Fibroblast of mammary gland (primary cell): ENCODE results near the gene GOLGA5.
"Not testable (repeated sequence)": the region's sequence is repeated elsewhere in the genome, so short reads cannot be mapped to it uniquely, and the experiment has no call there.

ENCODE experiments used
- DNase-seq: peaks from one replicate; pipeline ENCODE4 v3.0.0-alpha.2; 2010; ENCODE audit warnings: low read depth
- H3K4me3 ChIP-seq: 2 replicates; pipeline ENCODE4 v1.5.1; 2011; ENCODE audit warnings: low read depth, mild to moderate bottlenecking, low read length, moderate library complexity; ENCODE audit not compliant: control insufficient read depth
- TF ChIP-seq, protein P1 (sequence below): conservative IDR thresholded peaks from 2 replicates; pipeline ENCODE4 v1.5.1; 2011; ENCODE audit warnings: low read depth, low read length, inconsistent platforms; ENCODE audit not compliant: control insufficient read depth, insufficient read depth

GOLGA5 gene, protein sequence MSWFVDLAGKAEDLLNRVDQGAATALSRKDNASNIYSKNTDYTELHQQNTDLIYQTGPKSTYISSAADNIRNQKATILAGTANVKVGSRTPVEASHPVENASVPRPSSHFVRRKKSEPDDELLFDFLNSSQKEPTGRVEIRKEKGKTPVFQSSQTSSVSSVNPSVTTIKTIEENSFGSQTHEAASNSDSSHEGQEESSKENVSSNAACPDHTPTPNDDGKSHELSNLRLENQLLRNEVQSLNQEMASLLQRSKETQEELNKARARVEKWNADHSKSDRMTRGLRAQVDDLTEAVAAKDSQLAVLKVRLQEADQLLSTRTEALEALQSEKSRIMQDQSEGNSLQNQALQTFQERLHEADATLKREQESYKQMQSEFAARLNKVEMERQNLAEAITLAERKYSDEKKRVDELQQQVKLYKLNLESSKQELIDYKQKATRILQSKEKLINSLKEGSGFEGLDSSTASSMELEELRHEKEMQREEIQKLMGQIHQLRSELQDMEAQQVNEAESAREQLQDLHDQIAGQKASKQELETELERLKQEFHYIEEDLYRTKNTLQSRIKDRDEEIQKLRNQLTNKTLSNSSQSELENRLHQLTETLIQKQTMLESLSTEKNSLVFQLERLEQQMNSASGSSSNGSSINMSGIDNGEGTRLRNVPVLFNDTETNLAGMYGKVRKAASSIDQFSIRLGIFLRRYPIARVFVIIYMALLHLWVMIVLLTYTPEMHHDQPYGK

DNA sequence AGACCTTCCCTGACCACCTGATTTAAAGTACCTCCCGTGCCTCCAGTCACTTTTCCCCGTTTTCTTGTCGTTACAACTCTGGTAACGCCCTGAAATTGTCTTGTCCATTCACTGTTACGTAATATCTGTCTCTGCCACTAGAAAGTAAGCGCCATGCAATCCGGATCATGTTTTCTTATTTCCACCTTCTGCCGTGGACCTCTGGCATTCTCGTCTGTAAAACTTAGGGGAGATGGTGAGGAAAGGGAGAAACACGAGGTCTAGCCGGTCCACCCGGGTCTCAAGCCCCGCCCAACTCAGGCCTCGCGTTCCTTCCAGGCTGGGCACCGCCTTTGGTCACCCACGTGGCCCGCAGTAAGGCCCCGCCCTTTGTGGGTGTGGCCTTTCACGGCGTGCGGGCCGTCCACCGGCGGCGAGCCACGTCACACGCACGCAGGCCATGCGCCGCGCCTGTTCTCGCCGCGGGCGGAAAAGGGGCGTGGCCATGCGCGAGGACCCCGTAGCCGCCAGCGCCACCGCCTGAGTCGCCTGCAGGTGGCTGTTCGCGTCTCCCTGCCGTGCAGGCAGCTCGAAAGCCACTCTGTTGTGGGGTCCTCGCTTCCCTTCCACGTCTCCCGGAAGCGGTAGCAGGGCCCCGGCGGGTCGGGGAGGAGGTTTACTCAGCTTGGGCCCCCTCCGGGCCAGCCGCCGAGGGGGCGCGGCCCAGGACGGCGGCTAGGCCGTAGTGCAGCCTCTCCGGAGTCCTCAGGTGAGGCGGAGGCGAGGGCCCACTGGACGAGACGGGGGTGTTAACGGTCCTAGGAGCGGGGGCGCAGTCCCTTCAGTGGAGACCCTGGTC, at the start of gene GOLGA5:
TSS of gene GOLGA5 (plus strand) at position 597 of the 838 bp plus-strand sequence. CDS start 3,133 bp downstream, outside the sequence.
- H3K4me3 ChIP-seq: peak within 1 kb of the TSS; percentile 100
- peak; percentile 98 for DNase-seq
- TF ChIP-seq, protein P1, sequence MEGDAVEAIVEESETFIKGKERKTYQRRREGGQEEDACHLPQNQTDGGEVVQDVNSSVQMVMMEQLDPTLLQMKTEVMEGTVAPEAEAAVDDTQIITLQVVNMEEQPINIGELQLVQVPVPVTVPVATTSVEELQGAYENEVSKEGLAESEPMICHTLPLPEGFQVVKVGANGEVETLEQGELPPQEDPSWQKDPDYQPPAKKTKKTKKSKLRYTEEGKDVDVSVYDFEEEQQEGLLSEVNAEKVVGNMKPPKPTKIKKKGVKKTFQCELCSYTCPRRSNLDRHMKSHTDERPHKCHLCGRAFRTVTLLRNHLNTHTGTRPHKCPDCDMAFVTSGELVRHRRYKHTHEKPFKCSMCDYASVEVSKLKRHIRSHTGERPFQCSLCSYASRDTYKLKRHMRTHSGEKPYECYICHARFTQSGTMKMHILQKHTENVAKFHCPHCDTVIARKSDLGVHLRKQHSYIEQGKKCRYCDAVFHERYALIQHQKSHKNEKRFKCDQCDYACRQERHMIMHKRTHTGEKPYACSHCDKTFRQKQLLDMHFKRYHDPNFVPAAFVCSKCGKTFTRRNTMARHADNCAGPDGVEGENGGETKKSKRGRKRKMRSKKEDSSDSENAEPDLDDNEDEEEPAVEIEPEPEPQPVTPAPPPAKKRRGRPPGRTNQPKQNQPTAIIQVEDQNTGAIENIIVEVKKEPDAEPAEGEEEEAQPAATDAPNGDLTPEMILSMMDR: no peak

DNA sequence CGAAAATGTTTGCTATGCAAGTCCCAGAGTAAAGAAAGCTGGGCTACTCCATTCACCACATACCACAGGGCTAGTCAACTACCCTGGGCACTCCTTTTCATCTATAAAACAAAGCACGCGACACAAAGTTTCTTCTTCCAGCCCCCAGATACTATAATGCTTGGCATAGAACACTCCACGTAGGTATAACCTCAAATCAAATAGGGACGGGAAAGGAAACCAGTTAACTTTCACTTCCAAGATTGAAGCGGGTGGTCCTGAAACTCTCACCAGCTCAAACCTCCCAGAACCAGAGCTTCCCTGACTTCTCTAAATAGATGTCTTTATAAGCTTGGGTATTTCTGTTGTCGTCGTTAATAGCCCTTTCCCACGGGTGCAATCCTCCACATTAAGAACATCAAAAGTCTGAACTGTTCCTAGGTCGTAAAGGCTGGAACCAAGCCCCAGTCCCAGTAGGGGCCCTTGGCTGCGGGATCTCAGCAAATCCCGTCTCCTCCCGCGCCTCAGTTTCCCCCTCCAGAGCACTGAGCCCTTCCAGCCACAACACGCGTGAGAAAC, 46.3 kb upstream of the GOLGA5 start:
- TF ChIP-seq, protein P1: no peak
- H3K4me3 ChIP-seq: peak overlapping the region; percentile 79
- no peak for DNase-seq

DNA sequence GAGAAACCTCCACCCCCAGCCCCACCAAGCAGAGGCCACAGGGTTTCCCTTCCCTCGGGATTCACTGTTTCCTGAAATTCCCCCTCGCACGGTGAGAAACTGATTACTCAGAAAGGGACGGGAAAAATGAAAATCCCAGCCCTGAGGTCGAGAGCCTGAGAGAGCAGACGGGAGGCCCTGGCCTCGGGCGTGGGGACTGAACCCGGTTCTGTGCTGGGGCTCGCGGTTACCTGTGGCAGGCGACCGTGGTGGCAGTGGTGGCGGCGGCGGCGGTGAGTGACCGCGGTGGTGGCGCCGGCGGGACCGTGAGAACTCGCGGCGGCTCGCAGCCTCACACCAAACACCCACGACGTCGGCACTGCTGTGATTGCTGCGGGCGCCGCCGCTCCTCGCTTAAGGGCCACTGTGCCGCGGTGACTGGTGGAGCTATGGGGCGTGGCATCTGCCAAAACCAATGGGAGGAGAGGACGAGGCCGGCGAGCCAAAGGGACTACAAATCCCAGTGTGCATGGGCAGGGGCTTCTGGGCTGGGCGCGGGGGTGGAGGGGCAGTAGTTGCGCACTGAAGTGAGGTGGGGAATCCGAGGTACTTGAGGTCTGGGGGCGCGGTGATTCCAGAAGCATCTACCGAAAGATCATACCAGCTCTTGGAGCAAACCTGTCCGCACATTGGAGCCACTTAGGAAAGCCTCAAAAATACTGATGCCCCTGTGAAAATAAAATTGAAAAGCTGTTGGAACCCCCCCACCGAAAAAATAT, 45.7 kb upstream of the GOLGA5 start, which contains the start of gene LGMN:
TSS of gene LGMN (minus strand) at position 369 of the 758 bp plus-strand sequence. CDS start 15,841 bp downstream, outside the sequence.
- peak; percentile 88 for DNase-seq
- peak within 1 kb of the TSS; percentile 79 for H3K4me3 ChIP-seq
- TF ChIP-seq, protein P1: no peak

DNA sequence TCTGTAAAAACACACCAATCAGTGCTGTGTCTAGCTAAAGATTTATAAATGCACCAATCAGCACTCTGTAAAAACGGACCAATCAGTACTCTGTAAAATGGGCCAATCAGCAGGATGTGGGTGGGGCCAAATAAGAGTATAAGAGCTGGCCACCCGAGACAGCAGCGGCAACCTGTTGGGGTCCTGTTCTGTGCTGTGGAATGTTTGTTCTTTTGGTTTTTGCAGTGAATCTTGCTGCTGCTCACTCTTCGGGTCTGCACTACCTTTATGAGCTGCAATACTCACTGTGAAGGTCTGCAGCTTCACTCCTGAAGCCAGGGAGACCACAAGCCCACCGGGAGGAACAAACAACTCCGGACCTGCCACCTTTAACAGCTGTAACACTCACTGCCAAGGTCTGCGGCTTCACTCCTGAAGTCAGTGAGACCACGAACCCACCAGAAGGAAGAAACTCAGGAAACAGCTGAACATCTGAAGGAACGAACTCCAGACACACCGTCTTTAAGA, 43.8 kb upstream of the GOLGA5 start:
- H3K4me3 ChIP-seq: not testable (repeated sequence)

DNA sequence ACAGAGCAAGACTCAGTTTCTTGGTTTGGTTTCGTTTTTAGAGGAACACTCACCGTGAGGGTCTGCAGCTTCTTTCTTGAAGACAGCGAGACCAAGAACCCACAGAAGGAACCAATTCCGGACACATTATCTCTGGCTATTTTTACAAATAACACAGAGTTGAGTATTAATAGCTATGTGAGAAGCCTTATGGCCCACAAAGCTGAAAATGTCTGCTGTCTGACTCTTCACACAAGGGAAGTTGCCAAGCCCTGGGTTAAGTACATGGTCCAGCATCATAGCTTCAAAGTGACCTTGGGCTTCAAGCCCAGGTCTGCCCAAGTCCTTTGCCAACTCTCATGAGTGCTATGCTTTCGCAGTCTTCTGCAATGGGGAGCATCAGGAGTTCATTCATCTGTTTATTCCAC, 43.1 kb upstream of the GOLGA5 start:
- H3K4me3 ChIP-seq: no peak overlapping the region
- DNase-seq: no peak
- TF ChIP-seq, protein P1: no peak

More for the DNA sequence above, 43.8 kb upstream of the GOLGA5 start:
- not testable (repeated sequence) for DNase-seq

DNA sequence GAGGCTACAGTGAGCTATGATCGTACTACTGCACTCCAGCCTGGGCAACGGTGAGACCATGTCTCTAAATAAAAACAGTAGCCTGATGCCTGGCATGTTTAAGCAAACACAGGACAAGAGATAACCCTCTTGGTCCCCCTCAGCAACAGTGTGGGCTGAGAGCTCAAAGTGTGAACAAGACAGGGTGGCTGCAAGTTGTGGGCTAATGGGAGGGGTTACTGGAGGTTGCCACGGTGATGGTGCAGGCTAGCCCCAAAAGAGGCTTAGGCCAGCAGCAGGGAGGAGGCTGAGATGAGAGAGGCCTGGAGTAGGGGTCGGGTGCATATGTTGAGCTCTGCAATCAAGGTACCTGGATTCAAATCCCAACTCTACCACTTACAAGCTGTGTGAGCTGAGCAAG, 42.3 kb upstream of the GOLGA5 start:
- TF ChIP-seq, protein P1: no peak
- H3K4me3 ChIP-seq: no peak overlapping the region
- DNase-seq: no peak
